Common myeloid progenitor, CD34-positive (primary cell): ENCODE data around the gene CNTNAP1.

Experiments
- CTCF ChIA-PET: fragments of 350-600 bp; sonication (Branson Sonifier 250); formaldehyde crosslinking; loops from one replicate; lab custom pipeline; 2021; ENCODE audit warnings: antibody characterized with exemption; lab: Charles Lee
- POLR2A ChIA-PET: fragments of 350-600 bp; sonication (Branson Sonifier 250); formaldehyde crosslinking; loops from one replicate; lab custom pipeline; 2021; ENCODE audit warnings: antibody characterized with exemption; lab: Charles Lee
- DNase-seq, 3 donors: peaks; one replicate each; pipeline versions ENCODE4 v3.0.0 to v3.0.0-alpha.2; 2013
- H3K27ac ChIP-seq, 2 experiments: 1 replicate in 1 of 2; 2 replicates in 1 of 2; pipeline ENCODE4 v1.7.0; 2013; ENCODE audit warnings: inconsistent platforms in 2 of 2, low read length in 2 of 2, mild to moderate bottlenecking in 2 of 2, low read depth in 1 of 2, moderate library complexity in 1 of 2; ENCODE audit not compliant: severe bottlenecking in 2 of 2, insufficient read depth in 1 of 2, poor library complexity in 1 of 2
- H3K27me3 ChIP-seq, 5 experiments: replicated peaks in 2 of 5; 1 replicate in 3 of 5; 2 replicates in 2 of 5; pipeline versions ENCODE4 v1.6.1 to v1.7.0; 2013; ENCODE audit warnings: low read length in 4 of 5, mild to moderate bottlenecking in 2 of 5, moderate library complexity in 2 of 5, inconsistent platforms in 1 of 5; ENCODE audit not compliant: insufficient read depth in 5 of 5, control insufficient read depth in 4 of 5
- H3K36me3 ChIP-seq, 4 experiments: 1 replicate in 2 of 4; 2 replicates in 2 of 4; pipeline versions ENCODE4 v1.6.1 to v1.7.0; 2013; ENCODE audit warnings: low read length in 3 of 4, control low read depth in 1 of 4, mild to moderate bottlenecking in 1 of 4; ENCODE audit not compliant: control insufficient read depth in 4 of 4, insufficient read depth in 4 of 4
- H3K4me1 ChIP-seq, 4 experiments: 1 replicate in 3 of 4; 2 replicates in 1 of 4; pipeline versions ENCODE4 v1.6.1 to v1.7.1; 2013; ENCODE audit warnings: low read length in 3 of 4, mild to moderate bottlenecking in 3 of 4, control low read depth in 1 of 4, inconsistent platforms in 1 of 4, moderate library complexity in 1 of 4; ENCODE audit not compliant: control insufficient read depth in 4 of 4, insufficient read depth in 4 of 4; ENCODE audit errors: control extremely low read depth in 1 of 4
- H3K4me3 ChIP-seq, 7 experiments: 1 replicate in 4 of 7; 2 replicates in 3 of 7; pipeline versions ENCODE4 v1.5.1 to v1.7.0; 2013; ENCODE audit warnings: mild to moderate bottlenecking in 7 of 7, low read length in 6 of 7, moderate library complexity in 6 of 7, inconsistent platforms in 2 of 7, low read depth in 2 of 7, control low read depth in 1 of 7; ENCODE audit not compliant: insufficient read depth in 4 of 7, control insufficient read depth in 1 of 7; ENCODE audit errors: extremely low read depth in 1 of 7
- H3K9me3 ChIP-seq, 5 experiments: 1 replicate in 4 of 5; 2 replicates in 1 of 5; pipeline versions ENCODE4 v1.6.1 to v1.7.1; 2013; ENCODE audit warnings: low read length in 4 of 5, mild to moderate bottlenecking in 2 of 5, inconsistent platforms in 1 of 5, low read depth in 1 of 5, moderate library complexity in 1 of 5; ENCODE audit not compliant: control insufficient read depth in 4 of 5, insufficient read depth in 2 of 5; ENCODE audit errors: control extremely low read depth in 1 of 5
- WGBS: methylation state at CpG from one replicate; pipeline ENCODE4 v1.1.5; 2013; ENCODE audit not compliant: insufficient coverage; 5-methylcytosine and 5-hydroxymethylcytosine counted together

Gene CNTNAP1

GRCh38 chr17:42670789-42671657 is 11.3 kb upstream of the CNTNAP1 start:
- Histone ChIP-seq H3K27ac (no peak overlapping the region), H3K9me3 (no peaks in the 10 kb centered on the region), H3K4me1 (peaks cover 0 to 48% (median 41%) of the 10 kb centered on the region in 4 experiments), H3K27me3 (peaks cover 5 to 70% (median 45%) of the 10 kb centered on the region in 5 experiments), H3K4me3 (peak overlapping the region in 4 of 7 experiments; percentile 19 to 58 (median 36)), H3K36me3 (peaks cover 2 to 9% (median 6%) of the 10 kb centered on the region in 4 experiments)
- ChIA-PET CTCF (interaction anchor here (1.1 to 1.7 kb wide), 4 partner anchors 8 to 20 kb away, joined by 3 to 7 read pairs (median 3); no protein-coding TSS in a partner anchor), POLR2A (no interaction called here)
- DNase-seq: no peak
- 32% methylated on average over 36 of the region's 50 CpGs for WGBS

GRCh38 chr17:42672038-42672437 is 10.3 kb upstream of the CNTNAP1 start:
- H3K4me1 ChIP-seq: peaks cover 0 to 55% (median 49%) of the 10 kb centered on the region in 4 experiments
- DNase-seq: no peak
- ChIA-PET POLR2A (no interaction called here), CTCF (interaction anchor here (1.5 to 1.7 kb wide), 3 partner anchors 7 to 21 kb away, joined by 3 to 7 read pairs (median 3); no protein-coding TSS in a partner anchor)
- peaks cover 0 to 2% (median under 1%) of the 10 kb centered on the region in 4 experiments for H3K36me3 ChIP-seq
- H3K27ac ChIP-seq: no peak overlapping the region
- no peak overlapping the region for H3K4me3 ChIP-seq
- WGBS: 82% methylated on average over 24 of the region's 28 CpGs
- peaks cover 5 to 77% (median 45%) of the 10 kb centered on the region in 5 experiments for H3K27me3 ChIP-seq
- no peaks in the 10 kb centered on the region for H3K9me3 ChIP-seq

- H3K4me1 ChIP-seq: peaks cover 0 to 65% (median 59%) of the 10 kb centered on the region in 4 experiments
- ChIA-PET CTCF (interaction anchor here (0.5 to 2.3 kb wide), 4 partner anchors 10 to 56 kb away, joined by 3 to 7 read pairs (median 4); no protein-coding TSS in a partner anchor), POLR2A (interaction anchor here (0.5 to 1.6 kb wide), 4 partner anchors 10 to 205 kb away, joined by 3 to 5 read pairs (median 4); partner anchors contain the start of genes RETREG3 and TUBG1)
- 39% methylated on average over 28 of the region's 30 CpGs for WGBS
- peaks cover 0 to 2% (median 0%) of the 10 kb centered on the region in 4 experiments for H3K36me3 ChIP-seq
- no peak overlapping the region for H3K27ac ChIP-seq
- H3K4me3 ChIP-seq: peak overlapping the region in 5 of 7 experiments; percentile 8 to 64 (median 44)
- H3K9me3 ChIP-seq: no peaks in the 10 kb centered on the region
- peaks cover 5 to 77% (median 45%) of the 10 kb centered on the region in 5 experiments for H3K27me3 ChIP-seq
- DNase-seq: no peak
Observed at GRCh38 chr17:42673266-42673884, 9.0 kb upstream of the CNTNAP1 start.

- Histone ChIP-seq H3K36me3 (peaks cover 0 to under 1% (median 0%) of the 10 kb centered on the region in 4 experiments), H3K27me3 (peaks cover 5 to 72% (median 43%) of the 10 kb centered on the region in 5 experiments), H3K4me3 (peak overlapping the region in 5 of 7 experiments; percentile 32 to 64 (median 44)), H3K9me3 (no peaks in the 10 kb centered on the region), H3K27ac (no peak overlapping the region), H3K4me1 (peaks cover 2 to 70% (median 63%) of the 10 kb centered on the region in 4 experiments)
- ChIA-PET CTCF (interaction anchor here (1.2 to 2.3 kb wide), 4 partner anchors 9 to 19 kb away, joined by 4 to 7 read pairs (median 4); no protein-coding TSS in a partner anchor), POLR2A (interaction anchor here (0.5 to 1.6 kb wide), 4 partner anchors 9 to 205 kb away, joined by 3 to 5 read pairs (median 4); partner anchors contain the start of genes RETREG3 and TUBG1)
- DNase-seq: peak in 2 of 3 donors; percentile 76 to 78
- 4% methylated on average over 12 of the region's 32 CpGs for WGBS
Observed at GRCh38 chr17:42673885-42674754, 8.2 kb upstream of the CNTNAP1 start.

DNA sequence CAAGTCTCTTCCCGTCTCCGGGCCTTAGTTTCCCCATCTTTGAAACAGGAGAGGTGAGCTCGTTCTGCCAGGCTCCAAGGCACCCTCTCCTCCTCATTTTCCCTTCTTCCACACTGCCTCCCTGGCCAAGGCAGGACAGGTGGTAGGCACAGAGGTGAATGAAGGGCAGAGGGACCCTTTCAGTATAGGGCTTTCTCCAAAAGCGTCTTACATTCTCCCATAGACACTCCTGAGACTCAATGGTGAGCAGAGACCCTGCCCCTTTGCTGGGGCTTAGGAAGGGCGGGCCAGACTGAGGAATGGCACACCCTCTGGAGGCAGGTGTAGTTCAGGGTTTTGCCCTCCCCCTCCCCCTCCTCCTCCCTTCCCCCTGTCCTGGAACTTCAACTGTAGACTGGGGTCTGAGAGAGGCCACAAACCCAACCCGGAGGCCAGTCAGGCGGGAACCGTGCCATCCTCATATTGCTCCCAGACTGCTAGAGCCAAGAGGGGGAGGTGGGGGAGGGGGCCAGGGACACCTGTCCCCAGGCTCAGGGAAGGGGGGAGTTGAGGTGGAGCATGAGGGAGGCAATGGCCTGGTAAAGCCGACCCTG is 7.5 kb upstream of the CNTNAP1 start:
- peaks cover 5 to 65% (median 38%) of the 10 kb centered on the region in 5 experiments for H3K27me3 ChIP-seq
- peak overlapping the region in 3 of 7 experiments; percentile 24 to 64 (median 26) for H3K4me3 ChIP-seq
- peak in 1 of 3 donors; percentile 13 for DNase-seq
- 28% methylated on average over 4 of the region's 9 CpGs for WGBS
- ChIA-PET CTCF (interaction anchor here (1.2 to 2.3 kb wide), 3 partner anchors 8 to 13 kb away, joined by 4 to 7 read pairs (median 5); no protein-coding TSS in a partner anchor), POLR2A (interaction anchor here (1.6 kb wide), 2 partner anchors 8 to 66 kb away, joined by 4 to 5 read pairs; partner anchors contain the start of genes RETREG3 and TUBG1)
- H3K36me3 ChIP-seq: no peaks in the 10 kb centered on the region
- peaks cover 2 to 77% (median 67%) of the 10 kb centered on the region in 4 experiments for H3K4me1 ChIP-seq
- H3K27ac ChIP-seq: no peak overlapping the region
- H3K9me3 ChIP-seq: no peaks in the 10 kb centered on the region
